SW 1271 (cell line): ENCODE measurements around the gene MACROH2A1.

Experiments used
- DNase-seq, 2 experiments: peaks; one replicate each; lab custom pipeline; 2025; lab: John Stamatoyannopoulos, UW

MACROH2A1 gene

DNA sequence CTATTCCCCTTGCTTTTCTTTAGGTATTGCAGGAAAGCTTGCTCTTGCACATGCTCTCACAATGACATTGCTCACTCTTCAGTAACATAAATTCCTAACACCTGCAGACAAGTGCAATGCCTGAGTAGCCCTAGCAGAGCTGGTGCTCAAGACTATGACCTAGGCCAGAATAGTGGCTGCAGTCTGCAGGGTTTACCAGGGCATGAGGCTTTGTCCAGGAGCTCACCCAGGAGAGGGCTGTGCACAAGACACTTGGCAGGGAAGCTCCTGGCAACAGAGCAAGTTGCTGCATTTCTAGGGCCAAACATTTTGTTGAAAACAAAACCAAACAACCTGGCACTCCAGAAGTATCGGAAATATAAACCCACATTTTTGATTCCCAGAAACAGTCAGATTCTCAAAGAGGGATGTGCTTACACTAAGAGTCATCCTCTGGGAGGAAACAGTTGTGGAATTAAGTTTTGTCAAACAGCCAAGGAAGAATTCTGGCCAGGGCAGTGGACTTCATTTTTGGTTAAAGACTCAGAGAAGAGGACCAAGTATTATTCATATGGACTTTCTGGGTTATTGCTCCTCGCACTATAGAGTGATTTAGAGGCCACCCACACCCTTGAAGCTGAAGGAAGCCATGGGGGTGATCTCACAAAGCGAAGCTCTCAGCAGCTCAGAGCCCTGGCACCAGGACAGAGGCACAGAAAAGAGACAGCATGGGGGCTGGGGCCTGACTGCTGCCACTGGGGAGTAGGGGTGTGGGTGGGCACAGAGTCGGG is 44.9 kb downstream of the MACROH2A1 start:
- DNase-seq = no peak

DNA sequence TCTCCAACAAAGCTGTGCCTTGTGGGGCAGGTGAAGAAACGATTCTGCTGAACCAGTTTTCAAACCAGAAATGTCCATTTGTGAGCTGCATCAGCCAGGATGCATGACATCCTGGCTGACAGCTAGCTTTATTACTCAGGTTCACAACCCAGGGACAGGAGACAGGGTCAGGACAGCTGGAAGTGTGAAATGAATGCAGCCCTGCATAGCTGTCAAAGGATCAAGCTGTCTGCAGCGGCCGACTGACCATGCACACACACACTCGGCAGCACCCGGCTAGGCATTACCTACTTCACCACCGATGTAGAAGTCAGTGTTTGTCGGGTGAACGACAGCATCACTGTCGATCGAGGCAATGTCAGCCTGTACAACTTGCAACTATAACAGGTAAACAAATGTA is 48.5 kb downstream of the MACROH2A1 start:
- DNase-seq = no peak

DNA sequence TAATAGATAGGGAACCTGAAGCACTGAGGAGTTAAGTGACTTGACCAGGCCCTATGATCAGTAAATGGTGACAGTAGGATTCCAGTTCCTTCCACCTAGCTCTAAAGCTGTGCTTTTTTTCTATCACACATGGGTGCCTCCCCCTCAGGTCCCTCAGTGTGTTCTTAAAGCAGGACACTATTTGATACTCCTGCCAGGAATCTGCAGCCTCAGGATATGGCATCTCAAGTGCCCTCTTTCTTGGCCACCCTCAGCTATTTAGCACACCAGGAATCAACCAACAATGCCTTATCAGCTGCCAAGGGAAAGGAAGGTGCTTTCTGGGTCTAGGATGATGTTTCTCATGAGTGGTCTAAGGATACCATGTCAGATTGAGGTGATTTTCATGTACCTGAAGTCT is 49.1 kb downstream of the MACROH2A1 start:
- DNase-seq = no peak

DNA sequence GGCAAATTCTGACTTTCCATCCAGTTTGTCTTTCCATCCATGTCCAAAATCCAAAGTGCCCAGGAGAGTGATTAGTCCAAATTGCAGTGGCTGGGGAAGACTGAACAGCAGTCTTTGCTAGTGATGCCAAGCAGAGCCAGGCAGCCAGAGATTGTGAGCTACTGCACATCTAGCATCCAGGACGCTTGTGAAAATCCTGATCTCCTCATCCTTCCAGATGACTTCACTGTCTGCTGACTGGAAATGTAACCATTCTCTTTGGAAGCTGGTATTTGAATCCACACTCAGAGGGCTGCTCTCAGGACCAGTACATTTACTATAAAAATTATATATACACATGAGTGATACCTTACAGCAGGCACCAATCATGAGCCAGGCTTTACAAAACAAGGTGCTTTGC is 49.6 kb downstream of the MACROH2A1 start:
- DNase-seq = no peak

DNA sequence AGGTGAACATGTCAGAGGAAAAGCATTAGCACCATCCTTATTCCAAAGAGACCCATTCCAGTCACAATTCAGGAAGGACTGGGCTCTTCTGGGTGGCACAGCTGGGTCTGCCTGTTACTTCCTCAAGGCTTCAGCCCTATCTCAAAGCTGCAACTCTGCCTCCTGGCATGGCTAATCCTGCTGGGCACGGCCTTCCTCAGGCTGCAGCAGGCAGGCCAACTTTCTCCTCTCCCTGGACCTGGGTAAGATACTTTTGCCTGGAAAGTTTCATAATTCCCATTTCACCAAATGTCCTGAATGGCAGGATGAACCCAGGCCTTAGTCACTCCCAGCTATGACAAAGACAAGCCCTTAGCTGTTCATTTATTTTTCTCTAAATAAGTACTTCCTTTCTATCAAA is 50.1 kb downstream of the MACROH2A1 start:
- no peak for DNase-seq

DNA sequence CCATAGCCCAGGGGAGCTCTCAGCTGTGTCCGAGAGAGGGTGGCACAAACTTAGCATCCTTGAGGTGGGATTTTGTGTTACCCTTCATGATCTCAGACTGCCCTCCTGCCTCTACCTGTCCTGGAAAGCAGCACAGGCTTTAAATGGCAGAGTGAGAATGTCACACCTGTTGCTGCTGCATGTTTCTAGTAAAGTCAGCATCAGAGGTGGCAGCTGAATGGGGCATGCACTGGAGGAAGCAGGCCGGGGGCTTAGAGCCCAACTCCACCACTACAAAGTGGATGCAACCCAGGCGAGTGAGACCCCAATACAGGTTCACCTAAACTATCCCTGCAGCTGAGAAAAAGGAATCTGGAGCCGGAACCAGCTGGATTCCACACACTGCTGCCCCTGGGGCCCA is 51.6 kb downstream of the MACROH2A1 start:
- no peak for DNase-seq

DNA sequence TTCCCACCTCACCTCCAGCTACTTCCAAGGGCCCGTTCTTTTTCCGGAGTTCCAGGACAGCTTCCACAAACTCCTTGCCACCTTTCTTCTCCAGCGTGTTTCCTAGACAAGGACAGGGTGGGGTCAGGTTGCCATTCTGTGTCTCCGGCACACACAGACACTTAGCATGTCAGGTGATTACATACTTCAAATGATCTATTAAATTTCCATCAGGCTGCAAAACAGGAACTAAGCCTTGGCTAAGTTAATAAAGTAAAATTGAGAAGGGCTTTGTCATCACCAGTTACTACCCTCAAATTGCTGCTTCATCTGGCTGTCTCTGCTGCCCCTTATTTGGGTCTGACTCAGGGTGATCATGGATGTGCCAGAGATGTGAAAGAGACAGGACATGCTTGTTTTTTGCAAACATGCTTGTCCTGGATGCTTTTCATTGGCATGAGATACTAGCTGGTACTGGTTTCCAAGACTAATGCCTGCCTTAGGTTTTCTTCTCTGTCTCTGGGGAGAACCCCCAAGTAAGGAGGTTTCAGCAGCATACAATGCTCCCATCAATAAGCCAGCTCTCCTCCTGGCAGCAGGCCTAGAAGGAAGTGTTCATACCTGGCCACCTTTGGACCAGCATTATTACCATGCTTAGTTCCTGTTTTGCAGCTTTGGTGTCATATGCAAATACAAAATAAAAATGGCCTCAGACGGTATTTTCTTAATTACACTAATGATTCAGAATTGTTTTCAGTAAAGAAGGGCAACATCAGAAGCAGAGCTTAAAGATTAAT is 52.9 kb downstream of the MACROH2A1 start:
- DNase-seq = no peak

DNA sequence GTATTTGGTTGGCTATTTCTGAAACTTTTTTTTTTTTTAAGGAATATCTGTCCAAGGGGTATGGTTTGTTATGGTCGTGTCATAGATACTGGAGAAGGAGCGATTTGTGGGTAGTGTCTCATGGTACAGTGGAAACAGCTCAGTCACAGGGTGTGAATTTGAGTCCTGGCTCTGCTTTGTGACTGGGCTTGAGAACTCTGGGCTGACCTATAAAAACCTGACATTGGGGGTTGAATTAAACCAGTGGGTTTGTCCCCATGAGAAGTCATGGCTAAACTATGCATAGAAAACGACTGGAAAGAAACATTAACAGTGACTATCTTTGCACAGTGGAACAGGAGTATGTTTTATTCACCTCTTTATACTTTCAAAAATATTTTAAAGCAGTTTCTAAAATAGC is 54.7 kb downstream of the MACROH2A1 start:
- DNase-seq = no peak

DNA sequence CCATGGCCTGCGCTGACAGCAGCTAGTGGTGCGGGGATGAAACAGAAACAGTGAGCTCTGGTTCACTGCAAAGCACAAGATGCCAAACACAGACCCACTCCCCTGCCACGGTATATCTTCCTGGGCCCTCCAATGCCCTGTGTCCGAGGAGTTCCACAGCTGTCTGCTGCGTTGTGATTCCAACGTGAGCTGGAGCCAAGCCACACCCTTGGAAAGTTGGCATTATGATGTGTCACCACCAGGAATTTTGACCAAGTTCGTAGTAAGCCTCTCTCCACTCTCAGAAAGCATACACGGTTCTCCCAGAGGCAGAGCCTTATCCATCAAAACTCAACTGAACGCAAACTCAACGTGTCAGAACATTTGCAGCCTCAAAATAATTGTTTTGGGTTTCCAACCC is 55.6 kb downstream of the MACROH2A1 start:
- DNase-seq = no peak

DNA sequence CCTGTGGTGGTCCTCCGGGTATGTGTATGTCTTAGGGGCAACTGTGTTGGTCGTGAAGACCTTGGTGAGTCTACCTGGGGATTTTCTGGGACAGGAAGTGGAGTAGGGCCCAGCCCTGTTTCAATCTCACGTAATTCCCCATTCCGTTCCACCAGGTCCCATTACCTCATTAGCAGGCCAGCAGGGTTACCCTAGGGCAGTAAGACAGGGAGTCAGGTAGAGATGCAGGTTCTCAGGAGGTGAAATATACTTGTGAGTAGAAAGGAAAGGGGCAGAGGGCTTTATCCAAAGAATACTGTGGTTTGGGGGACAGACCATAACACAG is 56.5 kb downstream of the MACROH2A1 start:
- no peak for DNase-seq

DNA sequence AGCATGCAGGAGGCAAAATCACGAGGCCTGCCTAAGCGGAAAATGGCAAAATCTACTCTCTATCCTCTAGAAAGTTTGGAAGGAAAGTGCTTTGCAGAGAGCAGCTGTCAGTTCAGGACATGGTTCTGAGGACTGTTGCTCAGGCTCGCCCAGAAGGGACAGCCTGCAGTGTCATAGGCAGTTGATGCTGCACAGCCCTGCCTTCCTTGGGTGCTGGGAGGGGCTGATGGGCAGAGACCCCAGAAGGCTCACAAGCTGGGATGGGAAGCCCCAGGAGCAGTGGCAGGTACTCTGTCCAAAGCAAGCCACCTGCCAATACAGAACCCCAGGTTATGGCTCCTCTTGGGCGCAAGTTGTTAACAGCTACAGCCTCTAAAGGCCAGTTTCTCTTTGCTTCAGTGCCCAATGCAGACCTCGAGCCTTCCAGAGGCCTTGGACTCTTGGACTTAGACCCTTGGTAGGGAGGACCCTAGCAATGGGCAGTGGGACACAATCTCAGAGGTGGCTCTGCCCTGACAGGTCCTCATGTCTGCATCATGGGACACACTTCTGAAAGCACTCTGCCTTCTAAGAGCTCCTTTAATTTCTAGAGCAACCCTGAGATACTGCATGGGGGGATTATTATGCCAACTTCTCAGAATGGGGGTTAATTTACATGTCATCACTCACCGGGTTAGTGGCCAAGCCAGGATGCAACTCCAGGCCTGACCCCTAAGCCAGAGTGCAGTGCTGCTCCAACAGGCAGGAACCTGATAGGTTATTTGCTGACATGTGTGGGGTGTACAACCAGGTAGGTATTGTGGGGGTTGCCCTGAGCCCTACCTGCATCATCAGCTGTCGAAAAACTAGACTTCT is 57.1 kb downstream of the MACROH2A1 start:
- DNase-seq = no peak

DNA sequence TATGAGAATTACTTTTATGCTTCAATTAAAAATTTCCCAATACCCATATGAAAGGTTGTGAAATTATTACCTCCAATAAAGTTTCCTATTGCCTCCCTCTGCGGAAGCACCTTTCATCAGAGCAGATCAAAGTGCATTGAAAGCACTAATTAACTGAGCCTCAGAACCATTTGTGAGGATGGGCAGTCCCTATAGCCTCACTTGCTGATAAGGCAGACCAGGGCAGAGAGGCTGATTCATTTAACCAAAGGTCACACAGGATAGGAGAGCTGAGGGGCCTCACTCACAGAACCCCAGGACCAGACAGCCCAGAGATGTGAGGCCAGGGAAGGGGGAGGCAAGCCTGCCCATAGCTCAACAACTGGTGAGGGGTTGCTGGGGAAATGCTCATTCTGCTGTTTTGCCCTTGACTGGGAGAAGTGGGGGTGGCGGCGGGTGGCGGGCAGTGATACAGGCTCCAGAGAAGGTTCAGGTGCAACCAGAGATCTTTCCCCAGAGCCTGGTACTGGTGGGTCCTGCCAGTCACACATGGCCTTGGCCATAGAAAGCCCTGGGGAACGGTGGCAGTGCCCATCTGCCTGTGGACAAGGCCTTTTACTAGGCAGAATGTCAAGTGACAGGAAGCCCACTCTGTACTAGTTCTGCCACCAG is 57.9 kb downstream of the MACROH2A1 start:
- no peak for DNase-seq

DNA sequence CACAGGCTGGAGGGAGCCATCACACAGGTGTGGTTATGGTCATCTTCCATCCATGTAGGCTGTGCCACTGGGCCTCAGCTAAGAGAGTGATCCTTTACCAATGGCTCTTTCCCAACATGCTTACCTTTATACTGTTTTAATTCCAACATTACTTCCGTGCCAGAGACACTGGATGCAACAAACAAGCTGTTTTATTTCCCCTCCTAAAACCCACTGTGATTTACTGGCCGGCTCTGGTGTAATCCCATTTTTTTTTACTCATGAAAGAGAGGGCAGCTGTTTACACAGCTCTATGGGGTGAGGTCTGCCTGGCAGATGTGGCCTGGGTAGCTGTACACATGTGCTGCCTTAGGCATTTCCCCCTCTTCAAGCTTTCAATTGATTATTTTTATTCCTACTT is 58.5 kb downstream of the MACROH2A1 start:
- no peak for DNase-seq

DNA sequence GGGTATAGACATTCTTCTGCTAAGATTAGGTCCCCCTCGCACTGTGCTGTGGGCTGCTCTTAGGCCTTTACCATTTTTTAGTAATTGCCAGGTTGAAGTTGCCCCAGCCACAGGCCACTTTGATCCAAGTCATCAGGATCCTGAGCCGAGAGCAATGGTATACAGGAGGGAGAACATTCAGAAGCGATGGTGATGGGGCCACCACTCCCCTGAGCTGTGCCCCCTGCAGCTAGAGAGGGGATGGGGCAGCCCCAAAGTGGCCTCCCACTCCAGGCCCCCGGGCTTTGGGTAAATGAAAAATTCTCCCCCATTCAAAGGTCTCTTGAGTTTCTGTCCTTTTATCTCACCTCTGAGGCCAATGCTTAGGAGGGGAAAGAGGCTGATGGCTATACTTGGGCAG is 59.4 kb downstream of the MACROH2A1 start:
- DNase-seq = no peak

DNA sequence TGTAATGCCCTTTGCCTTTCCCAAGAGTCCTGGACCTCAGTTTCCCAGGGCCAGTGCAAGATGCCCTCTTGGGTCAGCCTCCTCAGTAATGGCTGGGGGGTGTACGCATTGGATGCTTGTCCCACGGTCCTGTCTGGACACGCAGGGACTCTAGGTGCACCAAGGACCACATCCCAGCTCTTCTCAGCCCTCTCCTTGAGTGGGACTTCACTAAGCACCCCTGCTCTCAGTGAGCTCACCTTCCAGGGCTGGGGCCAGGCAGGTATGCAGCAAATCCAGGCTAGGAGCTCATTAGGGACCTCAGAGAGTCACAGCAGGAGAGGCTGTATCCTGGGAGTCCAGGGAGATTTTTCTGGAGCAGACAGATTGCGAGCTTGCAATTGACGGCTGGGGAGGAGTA is 59.8 kb downstream of the MACROH2A1 start:
- no peak for DNase-seq

DNA sequence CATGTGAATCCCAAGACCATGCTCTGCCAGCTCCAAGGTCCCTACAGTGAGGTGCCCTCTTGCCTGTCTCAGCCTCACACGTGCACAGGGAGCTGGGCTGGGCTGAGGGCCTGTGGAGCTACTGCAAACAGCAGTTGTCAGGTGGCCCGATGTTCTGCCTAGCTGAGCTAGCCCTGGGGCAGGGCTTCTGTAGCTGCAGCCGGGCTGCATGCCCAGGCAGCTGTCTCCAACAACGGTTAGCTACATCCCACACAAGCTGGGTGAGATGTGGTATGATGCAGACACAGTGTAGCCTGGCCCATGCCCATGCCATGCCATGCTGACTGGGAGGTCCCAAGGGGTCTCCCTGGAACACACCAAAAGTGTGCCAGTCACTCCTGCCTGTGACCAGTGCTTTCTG is 62.0 kb downstream of the MACROH2A1 start:
- no peak for DNase-seq

DNA sequence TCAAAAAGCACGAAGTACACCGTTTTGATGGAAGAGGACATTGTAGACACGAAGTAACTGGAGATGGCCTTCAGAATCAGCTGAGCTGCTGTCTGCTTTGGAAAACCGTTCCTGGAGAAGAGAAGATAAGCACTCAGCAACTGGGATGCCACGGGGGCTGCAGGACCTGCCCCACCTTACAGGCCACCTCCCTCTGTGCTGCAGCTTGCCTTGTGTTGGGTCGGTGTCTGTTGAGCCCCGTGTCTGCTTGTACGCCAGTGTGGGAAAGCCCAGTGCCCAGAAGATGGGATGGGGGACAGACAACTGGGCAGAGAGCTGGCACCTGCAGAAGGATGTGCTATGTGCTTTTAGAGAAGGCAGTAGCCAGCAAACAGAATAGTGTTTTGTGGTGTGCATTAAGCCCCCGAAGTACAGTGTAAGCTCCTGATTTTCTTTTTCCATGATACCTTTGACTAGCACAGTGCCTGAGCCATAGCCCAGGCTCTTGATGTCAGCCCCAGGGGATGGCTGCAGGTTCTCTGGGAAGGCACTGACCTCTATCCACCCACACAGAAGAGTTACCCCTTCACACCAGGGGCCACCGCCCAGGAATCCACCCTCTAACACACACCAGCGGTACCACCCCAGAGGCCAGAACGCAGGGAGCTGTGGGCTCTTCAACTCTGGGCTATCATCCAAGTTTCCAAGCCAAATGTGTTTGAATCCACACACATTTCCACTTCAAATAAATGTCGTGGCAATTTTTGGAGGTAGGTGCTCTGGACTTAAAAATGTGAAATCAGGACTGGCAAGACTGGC is 63.8 kb downstream of the MACROH2A1 start:
- DNase-seq = no peak

DNA sequence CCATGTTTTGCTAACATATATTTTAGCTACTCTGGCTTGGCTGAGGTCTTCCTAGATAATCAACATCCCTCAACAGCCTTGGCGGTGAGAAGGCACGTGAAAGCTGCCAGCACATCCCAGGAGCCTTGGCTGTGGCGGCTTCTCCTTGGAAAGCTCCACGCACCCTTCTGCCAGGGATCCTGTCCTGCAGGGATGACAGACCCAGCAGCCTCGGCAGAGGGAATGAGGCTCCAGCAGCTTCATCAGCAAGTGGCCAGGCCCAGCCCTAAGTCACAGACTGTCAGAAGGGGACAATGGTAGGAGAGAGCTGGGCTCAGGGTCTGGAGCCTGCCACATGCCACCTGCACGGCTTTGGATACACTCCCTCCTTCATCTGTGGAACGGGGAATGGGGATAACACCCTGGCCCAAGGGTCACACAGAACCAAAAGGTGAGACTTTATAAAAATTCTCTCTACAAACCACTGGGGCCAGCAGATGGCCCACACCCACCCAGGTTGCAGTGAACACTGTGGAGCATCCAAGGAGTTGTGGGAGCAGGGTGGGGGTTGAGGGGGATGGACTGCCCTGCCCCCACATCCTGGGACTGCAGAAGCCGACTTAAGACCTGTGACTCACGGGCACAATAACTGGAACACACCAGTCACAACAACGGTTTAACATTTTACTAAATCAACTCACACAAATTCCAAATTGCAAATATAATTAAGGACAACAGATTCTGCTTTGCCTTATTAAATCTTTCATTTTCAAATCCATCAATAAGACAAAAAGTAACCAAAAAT is 65.1 kb downstream of the MACROH2A1 start:
- no peak for DNase-seq

DNA sequence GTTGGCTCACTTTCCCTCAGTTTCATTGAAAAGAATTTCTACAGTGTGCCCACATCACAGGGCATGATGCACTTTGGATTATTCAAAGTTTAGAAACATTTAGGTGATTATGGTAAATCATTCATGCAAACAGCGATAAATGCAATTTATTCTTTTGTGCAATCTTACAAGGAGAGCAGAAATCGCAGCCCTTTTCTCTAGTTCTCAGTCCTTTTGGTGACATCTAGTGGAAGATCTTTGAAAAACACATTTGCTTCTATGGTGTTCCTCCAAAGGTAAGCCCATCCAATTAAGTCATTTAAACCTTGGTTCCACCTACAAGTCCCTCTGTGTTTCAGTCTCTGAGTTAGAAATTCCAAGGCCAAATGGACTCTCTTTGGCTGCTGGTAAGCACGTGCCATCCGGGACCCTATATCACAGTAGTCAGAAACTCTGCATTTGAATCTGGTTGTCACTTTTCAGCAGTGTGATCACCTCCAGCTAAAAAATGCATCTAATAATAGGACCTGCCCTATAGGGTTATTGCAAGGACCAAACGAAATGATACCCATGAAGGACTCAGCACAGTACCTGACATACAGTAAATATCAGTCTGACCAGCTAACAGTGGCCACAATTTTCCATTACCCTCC is 66.4 kb downstream of the MACROH2A1 start:
- peak in 1 of 2 experiments; percentile 71 for DNase-seq

DNA sequence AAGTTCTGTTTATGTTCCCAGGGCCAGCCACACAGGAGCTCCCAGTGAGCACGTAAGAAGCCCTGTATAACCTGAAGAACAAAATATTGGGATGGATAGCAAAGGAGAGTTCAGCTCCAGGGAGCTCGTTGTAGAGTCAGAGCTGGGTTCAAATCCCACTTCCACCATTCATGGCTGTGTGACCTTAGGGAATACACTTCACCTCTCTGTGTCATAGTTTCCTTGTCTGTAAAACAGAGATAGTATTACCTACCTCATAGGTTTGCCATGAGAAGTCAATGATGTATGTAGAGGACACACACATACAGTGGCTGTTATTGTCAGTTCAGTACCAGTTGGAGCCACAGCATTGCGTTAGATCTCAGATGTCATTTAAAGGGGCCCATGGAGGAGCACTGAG is 67.4 kb downstream of the MACROH2A1 start:
- DNase-seq = no peak
